Measurements from ENCODE around the gene SYVN1.

SYVN1 gene

DNA sequence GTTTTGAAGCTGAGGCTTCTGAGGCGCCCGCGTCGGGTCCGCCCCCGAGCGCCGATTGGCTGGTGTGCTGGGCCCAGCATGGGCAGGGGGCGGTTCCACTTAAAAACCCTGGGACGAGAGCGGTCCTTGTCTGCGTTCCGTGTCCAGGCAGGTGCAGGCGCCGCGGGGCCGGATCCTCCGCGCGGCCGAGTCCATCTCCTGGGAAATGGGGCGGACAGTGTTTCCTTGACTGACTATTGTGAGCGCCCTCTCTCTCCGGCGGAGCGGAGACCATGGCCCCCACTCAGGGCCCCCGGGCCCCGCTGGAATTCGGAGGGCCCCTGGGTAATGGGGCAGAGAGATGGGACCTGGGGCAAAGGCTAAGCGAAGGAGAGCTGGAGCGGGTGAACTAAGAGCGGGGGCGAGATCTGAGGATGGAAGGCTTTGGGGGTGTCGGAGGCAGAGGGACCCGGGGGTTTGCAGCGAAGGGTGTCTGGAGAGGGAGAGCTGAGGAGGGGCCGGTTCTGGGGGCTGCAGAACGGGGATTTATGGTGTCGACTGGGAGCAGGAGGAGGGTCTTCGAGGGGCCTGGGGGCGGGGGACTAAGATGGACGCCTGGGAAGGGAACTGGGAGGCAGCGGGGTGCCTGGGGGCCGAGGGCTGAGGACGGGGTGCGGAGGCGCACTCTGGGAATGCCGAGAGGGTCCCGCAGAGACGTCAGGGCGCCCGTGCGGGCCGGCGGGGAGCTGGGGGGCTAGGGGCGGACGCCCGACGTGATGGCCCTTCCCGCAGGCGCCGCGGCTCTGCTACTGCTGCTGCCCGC, 22.4 kb downstream of the SYVN1 start, which contains the start of gene TM7SF2:
Gene TM7SF2, plus strand, starts transcription at position 129 of the 802 bp plus-strand sequence. Its CDS starts 144 bp downstream, at position 273.
- Histone ChIP-seq H3K4me3 (ENCODE audit: low read length) (peak within 1 kb of the TSS; percentile 59), H3K27ac (ENCODE audit: low read depth, low read length) (peak within 1 kb of the TSS; percentile 61), H3K9ac (ENCODE audit: low read length) (peak within 1 kb of the TSS; percentile 38), H3K27me3 (ENCODE audit: control insufficient read depth, insufficient read depth, low read length) (no peaks in the 10 kb centered on the region), H3K4me1 (ENCODE audit: control insufficient read depth, insufficient read depth, low read length) (peaks cover 19% of the 10 kb centered on the region), H3K36me3 (ENCODE audit: control insufficient read depth, insufficient read depth, low read length) (peaks cover 4% of the 10 kb centered on the region)

DNA sequence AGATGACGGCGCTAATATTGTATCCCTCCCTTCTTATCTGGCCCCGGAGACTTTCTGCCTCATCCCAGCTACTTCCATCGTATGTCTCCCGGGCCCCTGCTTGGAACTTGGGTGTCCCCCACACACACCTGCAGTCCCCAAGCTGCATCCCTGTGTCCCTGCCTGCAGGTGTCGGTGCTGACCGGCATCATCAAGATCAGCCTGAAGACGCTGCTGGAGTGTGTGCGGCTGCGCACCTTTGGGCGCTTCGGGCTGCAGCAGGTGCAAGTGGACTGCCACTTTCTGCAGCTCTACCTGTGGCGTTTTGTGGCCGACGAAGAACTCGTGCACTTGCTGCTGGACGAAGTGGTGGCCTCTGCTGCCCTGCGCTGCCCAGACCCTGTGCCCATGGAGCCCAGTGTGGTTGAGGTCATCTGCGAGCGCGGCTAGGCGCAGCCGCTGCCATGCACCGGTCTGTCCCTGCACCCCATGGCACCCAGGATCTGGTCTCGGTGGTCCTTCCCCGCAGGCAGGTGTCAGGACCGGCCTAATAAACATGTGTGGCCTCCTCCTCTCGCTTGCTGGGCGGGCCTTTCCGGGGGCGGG, 23.1 kb downstream of the SYVN1 start:
- Histone ChIP-seq H3K36me3 (ENCODE audit: control insufficient read depth, insufficient read depth, low read length) (peaks cover 4% of the 10 kb centered on the region), H3K27ac (ENCODE audit: low read depth, low read length) (peak overlapping the region; percentile 29), H3K4me1 (ENCODE audit: control insufficient read depth, insufficient read depth, low read length) (peaks cover 13% of the 10 kb centered on the region), H3K4me3 (ENCODE audit: low read length) (peak overlapping the region; percentile 59), H3K27me3 (ENCODE audit: control insufficient read depth, insufficient read depth, low read length) (no peaks in the 10 kb centered on the region), H3K9ac (ENCODE audit: low read length) (no peak overlapping the region)

DNA sequence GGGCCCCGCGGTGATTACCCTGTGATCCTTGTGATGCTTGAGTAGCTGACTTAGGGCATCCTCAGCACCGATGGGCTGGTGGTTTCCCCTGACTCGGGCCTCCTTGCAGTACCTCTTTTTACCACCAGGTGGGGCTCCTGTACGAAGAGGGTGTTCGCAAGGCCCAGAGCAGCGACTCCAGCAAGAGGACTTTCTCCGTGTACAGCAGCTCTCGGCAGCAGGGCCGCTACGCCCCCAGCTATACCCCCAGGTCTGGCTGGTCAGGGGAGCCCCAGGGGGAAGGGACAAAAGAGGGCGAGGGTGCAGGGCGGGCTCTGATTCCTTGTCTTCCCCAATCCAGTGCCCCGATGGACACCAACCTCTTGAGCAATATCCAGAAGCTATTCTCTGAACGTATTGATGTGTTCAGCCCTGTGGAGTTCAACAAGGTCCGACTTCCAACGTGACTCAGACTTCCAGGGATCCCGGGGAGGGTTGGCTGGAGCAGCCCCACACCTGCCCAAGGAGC, 23.9 kb downstream of the SYVN1 start:
- Histone ChIP-seq H3K9ac (ENCODE audit: low read length) (no peak overlapping the region), H3K27ac (ENCODE audit: low read depth, low read length) (peak overlapping the region; percentile 3), H3K4me1 (ENCODE audit: control insufficient read depth, insufficient read depth, low read length) (peaks cover 13% of the 10 kb centered on the region), H3K27me3 (ENCODE audit: control insufficient read depth, insufficient read depth, low read length) (no peaks in the 10 kb centered on the region), H3K36me3 (ENCODE audit: control insufficient read depth, insufficient read depth, low read length) (peaks cover 6% of the 10 kb centered on the region), H3K4me3 (ENCODE audit: low read length) (no peak overlapping the region)

DNA sequence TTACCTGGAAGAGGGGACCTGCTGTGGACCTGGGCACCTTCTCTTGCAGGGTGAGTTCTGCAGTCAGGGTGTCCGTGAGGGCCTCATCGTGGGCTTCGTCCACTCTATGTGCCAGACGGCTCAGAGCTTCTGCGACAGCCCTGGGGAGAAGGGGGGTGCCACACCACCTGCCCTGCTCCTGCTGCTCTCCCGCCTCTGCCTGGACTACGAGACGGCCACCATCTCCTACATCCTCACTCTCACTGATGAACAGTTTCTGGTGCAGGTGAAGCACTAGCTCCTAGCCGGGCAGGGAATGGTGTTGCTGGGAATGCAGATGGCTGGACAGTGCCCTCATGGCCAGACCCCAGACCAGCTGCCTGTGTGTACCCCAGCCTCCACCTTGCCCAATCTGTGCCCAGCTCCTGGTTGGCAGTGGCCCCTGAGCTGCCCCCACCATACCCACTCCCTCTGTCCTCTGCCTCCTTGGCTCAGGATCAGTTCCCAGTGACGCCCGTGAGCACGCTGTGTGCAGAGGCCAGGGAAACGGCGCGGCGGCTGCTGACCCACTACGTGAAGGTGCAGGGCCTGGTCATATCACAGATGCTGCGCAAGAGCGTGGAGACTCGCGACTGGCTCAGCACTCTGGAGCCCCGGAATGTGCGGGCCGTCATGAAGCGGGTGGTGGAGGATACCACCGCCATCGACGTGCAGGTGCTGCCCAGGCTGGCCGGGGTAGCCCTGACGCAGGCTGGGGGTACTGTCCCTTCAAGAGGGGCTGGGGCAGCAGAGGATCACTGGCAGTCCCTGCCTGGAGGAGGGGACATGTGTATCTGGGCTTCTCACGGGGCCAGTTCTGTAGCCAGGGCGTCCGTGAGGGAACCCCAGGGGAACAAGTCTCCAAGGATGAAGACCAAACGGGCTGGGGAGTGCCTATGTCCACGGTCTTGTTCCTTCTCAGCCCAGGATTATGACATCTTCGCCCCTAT, 24.8 kb downstream of the SYVN1 start:
- H3K9ac ChIP-seq (ENCODE audit: low read length), result no peak overlapping the region
- H3K36me3 ChIP-seq (ENCODE audit: control insufficient read depth, insufficient read depth, low read length), result peaks cover 10% of the 10 kb centered on the region
- H3K27ac ChIP-seq (ENCODE audit: low read depth, low read length), result no peak overlapping the region
- H3K4me1 ChIP-seq (ENCODE audit: control insufficient read depth, insufficient read depth, low read length), result peaks cover 13% of the 10 kb centered on the region
- H3K27me3 ChIP-seq (ENCODE audit: control insufficient read depth, insufficient read depth, low read length), result no peaks in the 10 kb centered on the region
- H3K4me3 ChIP-seq (ENCODE audit: low read length), result no peak overlapping the region

DNA sequence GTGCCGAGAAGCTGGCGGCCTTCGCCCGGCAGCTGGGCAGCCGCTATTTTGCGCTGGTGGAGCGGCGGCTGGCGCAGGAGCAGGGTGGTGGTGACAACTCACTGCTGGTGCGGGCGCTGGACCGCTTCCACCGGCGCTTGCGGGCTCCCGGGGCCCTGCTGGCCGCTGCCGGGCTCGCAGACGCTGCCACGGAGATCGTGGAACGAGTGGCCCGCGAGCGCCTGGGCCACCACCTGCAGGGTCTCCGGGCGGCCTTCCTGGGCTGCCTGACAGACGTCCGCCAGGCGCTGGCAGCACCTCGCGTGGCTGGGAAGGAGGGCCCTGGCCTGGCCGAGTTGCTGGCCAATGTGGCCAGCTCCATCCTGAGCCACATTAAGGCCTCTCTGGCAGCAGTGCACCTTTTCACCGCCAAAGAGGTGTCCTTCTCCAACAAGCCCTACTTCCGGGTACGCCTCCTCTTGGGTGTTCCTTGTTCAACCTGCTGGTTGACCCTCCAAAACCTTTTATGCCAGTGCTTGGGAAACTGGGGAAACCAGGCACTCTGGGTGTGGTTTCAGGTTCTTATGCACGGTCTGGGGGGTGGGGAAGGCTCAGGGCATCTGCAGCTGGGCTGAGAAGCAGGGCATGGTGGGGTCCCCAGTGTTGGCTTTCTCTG, 25.7 kb downstream of the SYVN1 start:
- H3K9ac ChIP-seq (ENCODE audit: low read length), result no peak overlapping the region
- H3K27ac ChIP-seq (ENCODE audit: low read depth, low read length), result no peak overlapping the region
- H3K27me3 ChIP-seq (ENCODE audit: control insufficient read depth, insufficient read depth, low read length), result no peaks in the 10 kb centered on the region
- H3K36me3 ChIP-seq (ENCODE audit: control insufficient read depth, insufficient read depth, low read length), result peaks cover 10% of the 10 kb centered on the region
- H3K4me3 ChIP-seq (ENCODE audit: low read length), result no peak overlapping the region
- H3K4me1 ChIP-seq (ENCODE audit: control insufficient read depth, insufficient read depth, low read length), result peaks cover 13% of the 10 kb centered on the region

DNA sequence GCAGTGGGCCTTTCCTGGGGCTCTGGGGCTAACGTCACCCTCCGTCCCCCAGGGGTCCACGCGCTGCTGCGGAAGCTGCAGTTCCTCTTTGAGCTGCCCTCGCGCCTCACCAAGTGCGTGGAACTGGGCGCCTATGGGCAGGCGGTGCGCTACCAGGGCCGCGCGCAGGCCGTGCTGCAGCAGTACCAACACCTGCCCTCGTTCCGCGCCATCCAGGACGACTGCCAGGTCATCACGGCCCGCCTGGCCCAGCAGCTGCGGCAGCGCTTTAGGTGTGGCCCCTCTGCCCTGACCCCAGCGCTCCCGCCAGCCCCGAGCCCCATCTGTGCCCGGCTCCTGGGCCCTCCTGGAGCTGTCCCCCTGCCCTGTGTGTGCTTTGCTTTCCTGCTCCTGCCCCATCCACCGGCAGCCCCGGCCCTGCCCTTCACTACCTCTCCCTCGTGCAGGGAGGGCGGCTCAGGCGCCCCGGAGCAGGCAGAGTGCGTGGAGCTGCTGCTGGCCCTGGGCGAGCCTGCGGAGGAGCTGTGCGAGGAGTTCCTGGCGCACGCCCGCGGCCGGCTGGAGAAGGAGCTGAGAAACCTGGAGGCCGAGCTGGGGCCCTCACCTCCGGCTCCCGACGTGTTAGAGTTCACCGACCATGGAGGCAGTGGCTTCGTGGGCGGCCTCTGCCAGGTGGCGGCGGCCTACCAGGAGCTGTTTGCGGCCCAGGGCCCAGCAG, 26.4 kb downstream of the SYVN1 start:
- Histone ChIP-seq H3K4me1 (ENCODE audit: control insufficient read depth, insufficient read depth, low read length) (peaks cover 10% of the 10 kb centered on the region), H3K36me3 (ENCODE audit: control insufficient read depth, insufficient read depth, low read length) (peaks cover 10% of the 10 kb centered on the region), H3K9ac (ENCODE audit: low read length) (no peak overlapping the region), H3K4me3 (ENCODE audit: low read length) (no peak overlapping the region), H3K27me3 (ENCODE audit: control insufficient read depth, insufficient read depth, low read length) (no peaks in the 10 kb centered on the region), H3K27ac (ENCODE audit: low read depth, low read length) (no peak overlapping the region)

DNA sequence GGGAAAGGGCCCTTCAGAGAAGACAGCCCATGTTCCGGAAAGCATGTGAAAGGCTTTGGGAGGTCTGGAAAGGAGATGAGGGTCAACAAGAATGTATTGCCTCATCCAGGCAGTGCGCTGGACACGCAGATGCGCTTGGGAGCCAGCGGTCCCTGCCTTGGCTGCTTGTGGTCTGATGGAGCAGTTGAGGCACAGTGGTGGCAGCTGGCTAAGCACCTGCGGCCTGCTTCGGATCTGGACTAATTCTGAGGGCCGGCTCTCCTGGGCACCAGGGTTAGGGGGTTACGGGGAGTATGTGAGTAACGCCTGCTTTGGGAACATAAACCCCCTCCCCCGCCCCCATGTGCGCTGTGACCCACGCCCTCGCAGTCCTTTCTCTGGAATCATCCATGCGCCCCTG, 27.2 kb downstream of the SYVN1 start:
- H3K36me3 ChIP-seq (ENCODE audit: control insufficient read depth, insufficient read depth, low read length), result peaks cover 10% of the 10 kb centered on the region
- H3K4me1 ChIP-seq (ENCODE audit: control insufficient read depth, insufficient read depth, low read length), result peaks cover 8% of the 10 kb centered on the region
- H3K4me3 ChIP-seq (ENCODE audit: low read length), result no peak overlapping the region

DNA sequence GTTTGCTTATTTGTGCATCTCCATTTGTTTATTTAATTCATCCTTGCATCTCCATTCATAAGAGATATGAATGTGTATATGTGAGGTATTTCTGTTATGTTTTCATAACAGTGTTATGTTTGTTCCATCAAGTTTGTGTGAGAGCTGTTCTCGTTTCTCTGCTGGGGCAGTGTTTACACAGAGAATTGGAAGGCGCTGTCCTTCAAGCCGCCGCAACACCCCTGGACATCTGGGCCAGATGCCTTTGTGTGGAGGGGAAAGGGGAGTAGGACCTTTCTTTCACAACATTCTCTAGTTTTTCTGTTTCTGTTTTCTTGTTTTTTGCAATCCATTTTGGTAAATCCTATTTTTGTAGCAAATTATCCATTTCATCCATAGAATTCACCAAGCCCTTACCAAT, 29.7 kb downstream of the SYVN1 start:
- no peaks in the 10 kb centered on the region for H3K27me3 ChIP-seq (ENCODE audit: control insufficient read depth, insufficient read depth, low read length)
- H3K4me1 ChIP-seq (ENCODE audit: control insufficient read depth, insufficient read depth, low read length), result no peaks in the 10 kb centered on the region
- no peak overlapping the region for H3K27ac ChIP-seq (ENCODE audit: low read depth, low read length)
- no peak overlapping the region for H3K9ac ChIP-seq (ENCODE audit: low read length)
- no peak overlapping the region for H3K4me3 ChIP-seq (ENCODE audit: low read length)
- peaks cover 10% of the 10 kb centered on the region for H3K36me3 ChIP-seq (ENCODE audit: control insufficient read depth, insufficient read depth, low read length)

More for the DNA sequence above, 27.2 kb downstream of the SYVN1 start:
- Histone ChIP-seq H3K9ac (ENCODE audit: low read length) (no peak overlapping the region), H3K27ac (ENCODE audit: low read depth, low read length) (no peak overlapping the region), H3K27me3 (ENCODE audit: control insufficient read depth, insufficient read depth, low read length) (no peaks in the 10 kb centered on the region)

DNA sequence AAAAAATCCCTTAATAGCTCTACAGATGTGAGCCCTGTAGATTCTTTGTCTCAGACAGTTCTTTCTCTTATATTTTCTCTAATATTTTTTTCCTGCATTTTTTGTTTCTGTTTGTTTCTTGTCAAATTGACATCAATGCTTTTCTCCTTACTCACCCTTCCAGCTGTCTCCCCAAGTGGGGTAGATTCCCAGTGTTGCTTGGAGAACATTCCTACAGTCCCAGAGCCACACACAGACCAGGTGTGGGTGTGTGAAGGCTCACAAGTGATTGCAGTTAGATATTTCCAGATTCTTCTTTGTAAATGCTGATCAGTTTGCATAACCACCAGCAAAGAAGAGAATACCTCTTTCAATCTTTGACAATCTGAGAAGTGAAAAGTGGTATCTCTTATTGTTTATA, 30.8 kb downstream of the SYVN1 start:
- no peak overlapping the region for H3K4me3 ChIP-seq (ENCODE audit: low read length)
- no peak overlapping the region for H3K27ac ChIP-seq (ENCODE audit: low read depth, low read length)
- H3K36me3 ChIP-seq (ENCODE audit: control insufficient read depth, insufficient read depth, low read length), result peaks cover 6% of the 10 kb centered on the region
- H3K27me3 ChIP-seq (ENCODE audit: control insufficient read depth, insufficient read depth, low read length), result no peaks in the 10 kb centered on the region
- no peaks in the 10 kb centered on the region for H3K4me1 ChIP-seq (ENCODE audit: control insufficient read depth, insufficient read depth, low read length)
- H3K9ac ChIP-seq (ENCODE audit: low read length), result no peak overlapping the region

DNA sequence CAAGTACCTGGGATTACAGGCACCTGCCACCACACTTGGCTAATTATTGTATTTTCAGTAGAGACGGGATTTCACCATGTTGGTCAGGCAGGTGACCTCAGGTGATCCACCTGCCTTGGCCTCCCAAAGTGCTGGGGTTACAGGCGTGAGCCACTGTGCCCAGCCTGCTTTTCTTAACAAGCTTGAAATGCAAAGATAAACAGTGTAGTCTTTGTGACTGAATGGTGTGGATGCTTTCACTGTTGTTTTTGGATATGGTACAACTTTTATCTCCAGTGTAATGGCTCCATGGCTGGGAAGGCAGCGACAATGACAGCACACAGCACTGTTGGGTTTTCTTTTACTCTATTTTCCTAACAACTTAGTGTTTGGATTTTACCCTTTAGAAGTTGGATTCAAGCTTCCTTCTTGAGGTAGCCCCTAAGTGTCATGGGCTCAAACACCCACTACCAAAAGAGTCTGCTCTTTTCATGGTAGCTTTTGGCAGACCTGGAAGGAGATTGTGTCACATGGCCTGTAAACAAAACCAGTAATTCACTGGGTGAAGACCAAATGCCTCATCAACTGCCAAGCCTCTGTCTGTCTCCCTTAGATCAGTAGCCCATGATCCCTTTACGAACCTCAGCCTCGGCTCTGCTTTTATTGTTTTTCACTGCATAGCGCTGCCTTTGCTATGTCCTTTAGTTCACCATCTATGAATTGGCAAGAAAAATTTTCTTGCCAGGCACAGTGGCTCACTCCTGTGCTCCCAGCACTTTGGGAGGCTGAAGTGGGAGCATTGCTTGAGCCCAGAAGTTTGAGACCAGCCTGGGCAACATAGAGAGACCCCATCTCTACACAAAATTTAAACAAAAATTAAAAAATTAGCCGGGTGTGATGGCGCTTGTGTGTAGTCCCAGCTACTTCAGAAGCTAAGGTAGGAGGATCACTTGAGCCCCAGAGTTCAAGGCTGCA, 31.9 kb downstream of the SYVN1 start:
- peaks cover 6% of the 10 kb centered on the region for H3K36me3 ChIP-seq (ENCODE audit: control insufficient read depth, insufficient read depth, low read length)
- no peaks in the 10 kb centered on the region for H3K27me3 ChIP-seq (ENCODE audit: control insufficient read depth, insufficient read depth, low read length)
- no peak overlapping the region for H3K27ac ChIP-seq (ENCODE audit: low read depth, low read length)
- no peak overlapping the region for H3K9ac ChIP-seq (ENCODE audit: low read length)
- H3K4me3 ChIP-seq (ENCODE audit: low read length), result no peak overlapping the region
- H3K4me1 ChIP-seq (ENCODE audit: control insufficient read depth, insufficient read depth, low read length), result no peaks in the 10 kb centered on the region
